ENCODE measurements around the gene TMEM234.

DNA sequence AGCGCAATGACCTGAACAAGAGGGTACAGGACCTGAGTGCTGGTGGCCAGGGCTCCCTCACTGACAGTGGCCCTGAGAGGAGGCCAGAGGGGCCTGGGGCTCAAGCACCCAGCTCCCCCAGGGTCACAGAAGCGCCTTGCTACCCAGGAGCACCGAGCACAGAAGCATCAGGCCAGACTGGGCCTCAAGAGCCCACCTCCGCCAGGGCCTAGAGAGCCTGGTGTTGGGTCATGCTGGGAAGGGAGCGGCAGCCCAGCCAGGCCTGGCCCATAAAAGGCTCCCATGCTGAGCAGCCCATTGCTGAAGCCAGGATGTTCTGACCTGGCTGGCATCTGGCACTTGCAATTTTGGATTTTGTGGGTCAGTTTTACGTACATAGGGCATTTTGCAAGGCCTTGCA is 27.2 kb downstream of the TMEM234 start:
- TF ChIP-seq, protein P1, sequence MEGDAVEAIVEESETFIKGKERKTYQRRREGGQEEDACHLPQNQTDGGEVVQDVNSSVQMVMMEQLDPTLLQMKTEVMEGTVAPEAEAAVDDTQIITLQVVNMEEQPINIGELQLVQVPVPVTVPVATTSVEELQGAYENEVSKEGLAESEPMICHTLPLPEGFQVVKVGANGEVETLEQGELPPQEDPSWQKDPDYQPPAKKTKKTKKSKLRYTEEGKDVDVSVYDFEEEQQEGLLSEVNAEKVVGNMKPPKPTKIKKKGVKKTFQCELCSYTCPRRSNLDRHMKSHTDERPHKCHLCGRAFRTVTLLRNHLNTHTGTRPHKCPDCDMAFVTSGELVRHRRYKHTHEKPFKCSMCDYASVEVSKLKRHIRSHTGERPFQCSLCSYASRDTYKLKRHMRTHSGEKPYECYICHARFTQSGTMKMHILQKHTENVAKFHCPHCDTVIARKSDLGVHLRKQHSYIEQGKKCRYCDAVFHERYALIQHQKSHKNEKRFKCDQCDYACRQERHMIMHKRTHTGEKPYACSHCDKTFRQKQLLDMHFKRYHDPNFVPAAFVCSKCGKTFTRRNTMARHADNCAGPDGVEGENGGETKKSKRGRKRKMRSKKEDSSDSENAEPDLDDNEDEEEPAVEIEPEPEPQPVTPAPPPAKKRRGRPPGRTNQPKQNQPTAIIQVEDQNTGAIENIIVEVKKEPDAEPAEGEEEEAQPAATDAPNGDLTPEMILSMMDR (conservative IDR thresholded peaks at IDR 0.05; ENCODE audit: low read depth, low read length), result no peak
- TF ChIP-seq EZH2 (IDR thresholded peaks at IDR 0.05; ENCODE audit: low read length, unreplicated experiment) (no peak), EZH2phosphoT487 (IDR thresholded peaks at IDR 0.05; ENCODE audit: borderline replicate concordance, low read length) (no peak)
